Posterior cingulate gyrus (tissue), 11 donors: ENCODE measurements around the gene COBL.

ENCODE experiments used
- DNase-seq, 10 donors: peaks; one replicate each; pipeline versions ENCODE4 v3.0.0 to v3.0.0-alpha.2; 2020 to 2021; ENCODE audit warnings: mixed read lengths in 3 of 10
- intact Hi-C: fragments of 100-400 bp; cut with DNase I; formaldehyde crosslinking; loops from one replicate; pipeline ENCODE4 v1.15.1; 2023

The COBL gene

GRCh38 chr7:51160990-51161615 lies 155.5 kb downstream of the COBL start:
- intact Hi-C loops = loop anchor here (1.0 to 5.0 kb wide), 6 partner anchors 66 to 1069 kb away; partner anchors contain the start of genes GRB10 and ZPBP
- peak; percentile 53 to 96 (median 74) for DNase-seq

DNA sequence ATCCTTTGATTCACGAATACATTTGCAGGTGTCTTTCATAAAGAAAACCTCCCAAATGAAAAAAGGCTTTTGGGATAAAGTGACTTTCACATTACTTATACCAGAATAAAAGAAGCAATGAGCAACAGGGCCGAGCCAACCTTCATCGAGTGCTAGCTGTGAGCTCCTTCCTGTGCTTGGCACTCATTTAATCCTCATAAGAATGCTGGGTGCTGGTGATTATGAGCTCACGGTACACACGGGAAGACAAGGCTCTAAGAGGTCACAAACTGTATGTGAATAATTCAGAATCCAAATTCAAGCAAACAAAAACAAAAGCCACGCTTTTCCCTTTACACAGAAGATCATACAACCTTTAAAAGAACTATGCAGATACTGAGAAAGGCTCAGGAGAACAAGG lies 156.2 kb downstream of the COBL start:
- intact Hi-C loops = loop anchor here (2.0 to 5.0 kb wide), 5 partner anchors 67 to 1068 kb away; partner anchors contain the start of genes GRB10 and ZPBP
- no peak for DNase-seq

- no peak for DNase-seq
- intact Hi-C loops = loop anchor here (10.0 kb wide), 1 partner anchor 474 kb away; no protein-coding TSS in a partner anchor
Observed at GRCh38 chr7:51158742-51159445, 157.7 kb downstream of the COBL start.

DNA sequence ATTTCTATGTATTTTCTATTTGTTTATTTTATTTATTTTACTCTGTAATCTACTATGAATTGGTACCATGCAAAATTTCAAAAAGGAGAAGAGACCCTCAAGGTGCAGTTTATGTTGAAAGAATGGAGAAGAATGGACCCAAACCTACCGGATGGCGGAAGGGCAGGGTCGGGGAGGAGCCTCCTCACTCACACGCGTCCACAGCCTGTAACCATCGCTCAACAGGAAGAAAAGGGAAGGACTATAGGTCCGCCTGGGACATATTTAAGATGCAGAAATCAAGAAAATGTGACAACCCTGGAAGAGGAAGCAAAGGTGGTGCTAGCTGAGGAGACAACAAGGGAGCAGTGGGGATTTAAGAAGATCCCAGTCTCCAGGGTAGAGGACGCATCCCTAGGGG lies 158.4 kb downstream of the COBL start:
- no peak for DNase-seq
- intact Hi-C loops = loop anchor here (10.0 kb wide), 1 partner anchor 473 kb away; no protein-coding TSS in a partner anchor

DNA sequence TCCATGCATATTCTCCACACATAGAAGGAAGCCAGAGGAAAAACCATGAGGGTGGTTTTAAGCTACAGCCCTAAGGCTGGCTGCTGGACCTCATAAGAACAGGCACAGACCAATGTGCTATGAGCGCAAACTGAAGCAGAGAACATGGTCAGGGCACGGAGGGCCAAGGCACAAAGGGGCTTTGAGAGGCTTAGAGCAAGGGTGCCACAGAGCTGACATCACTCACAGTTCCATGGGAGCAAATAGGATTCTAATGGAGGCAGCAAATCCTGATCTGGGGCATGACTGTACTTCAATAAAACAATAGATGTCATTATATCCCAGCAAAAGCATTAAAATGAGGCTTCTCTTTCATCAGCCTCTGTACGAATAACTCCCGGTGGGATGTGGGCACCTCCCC lies 162.4 kb downstream of the COBL start:
- intact Hi-C loops = loop anchor here (10.0 kb wide), 1 partner anchor 469 kb away; no protein-coding TSS in a partner anchor

GRCh38 chr7:51152706-51153200 lies 163.9 kb downstream of the COBL start:
- intact Hi-C loops = loop anchor here (10.0 kb wide), 1 partner anchor 468 kb away; no protein-coding TSS in a partner anchor
- no peak for DNase-seq

More for the DNA sequence above, 162.4 kb downstream of the COBL start:
- peak in 8 of 10 donors; percentile 50 to 96 (median 68) for DNase-seq

- intact Hi-C loops = loop anchor here (10.0 kb wide), 1 partner anchor 467 kb away; no protein-coding TSS in a partner anchor
Observed at GRCh38 chr7:51151455-51151854, 165.2 kb downstream of the COBL start.

GRCh38 chr7:51150193-51150592 lies 166.4 kb downstream of the COBL start:
- intact Hi-C loops = loop anchor here (10.0 kb wide), 1 partner anchor 465 kb away; no protein-coding TSS in a partner anchor
- no peak for DNase-seq

More at GRCh38 chr7:51151455-51151854, 165.2 kb downstream of the COBL start:
- no peak for DNase-seq

DNA sequence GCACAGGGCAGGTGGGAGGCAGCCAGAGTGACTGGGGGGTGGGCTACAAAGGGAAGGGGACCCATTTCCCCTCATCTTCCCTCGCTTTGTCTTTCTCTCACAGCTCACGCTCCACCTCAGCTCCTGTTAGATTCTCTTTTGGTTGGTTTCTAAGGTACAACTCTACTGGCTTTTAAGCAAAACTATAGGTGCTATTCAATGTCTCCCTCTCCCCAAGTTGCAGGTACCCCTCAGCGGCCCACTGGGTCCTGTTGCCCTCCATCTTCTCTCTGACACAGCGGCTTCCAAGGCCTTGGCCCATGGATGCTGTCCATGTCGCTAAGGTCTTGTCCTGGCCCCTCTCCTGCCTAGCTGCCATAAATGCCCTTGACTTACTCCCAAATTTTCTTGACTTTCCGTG lies 168.4 kb downstream of the COBL start:
- intact Hi-C loops = no loop called here
- DNase-seq = peak in 1 of 10 donors; percentile 59

GRCh38 chr7:51146816-51147586 lies 169.6 kb downstream of the COBL start:
- peak in 1 of 10 donors; percentile 52 for DNase-seq
- intact Hi-C loops = no loop called here

GRCh38 chr7:51144178-51144577 lies 172.4 kb downstream of the COBL start:
- intact Hi-C loops = loop anchor here (5.0 kb wide), 1 partner anchor 77 kb away; no protein-coding TSS in a partner anchor
- no peak for DNase-seq

GRCh38 chr7:51142741-51143385 lies 173.7 kb downstream of the COBL start:
- intact Hi-C loops = loop anchor here (5.0 kb wide), 1 partner anchor 76 kb away; no protein-coding TSS in a partner anchor
- no peak for DNase-seq

DNA sequence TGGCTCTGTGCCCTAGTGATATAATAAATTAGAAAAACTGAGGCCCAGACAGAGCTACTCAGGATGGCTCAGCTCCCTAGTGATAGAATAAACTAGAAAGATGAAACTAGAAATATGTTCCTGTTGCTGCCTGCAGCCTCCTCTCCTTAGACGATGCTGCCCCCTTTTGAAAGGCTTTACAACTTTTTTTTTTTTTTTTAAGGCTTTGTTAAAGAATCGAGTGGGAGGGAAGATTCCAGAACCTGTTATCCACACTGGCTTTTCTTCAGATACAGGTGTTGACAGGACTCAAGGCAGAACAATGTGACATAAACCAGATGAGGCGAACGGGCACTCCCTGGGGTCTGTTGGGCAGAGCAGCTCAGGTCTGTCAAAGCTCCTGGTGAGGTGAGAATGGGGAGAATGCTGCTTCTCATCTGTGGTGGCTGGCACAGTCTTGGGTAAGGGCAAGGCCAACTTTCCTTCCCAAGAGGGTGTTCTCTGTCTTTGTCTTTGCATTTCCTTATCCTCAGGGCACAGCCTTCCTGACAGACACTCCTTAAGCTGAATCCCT lies 175.1 kb downstream of the COBL start:
- intact Hi-C loops = loop anchor here (5.0 kb wide), 1 partner anchor 74 kb away; no protein-coding TSS in a partner anchor
- DNase-seq = no peak

GRCh38 chr7:51140199-51141164 lies 176.1 kb downstream of the COBL start:
- intact Hi-C loops = loop anchor here (5.0 kb wide), 1 partner anchor 73 kb away; no protein-coding TSS in a partner anchor
- DNase-seq = no peak

DNA sequence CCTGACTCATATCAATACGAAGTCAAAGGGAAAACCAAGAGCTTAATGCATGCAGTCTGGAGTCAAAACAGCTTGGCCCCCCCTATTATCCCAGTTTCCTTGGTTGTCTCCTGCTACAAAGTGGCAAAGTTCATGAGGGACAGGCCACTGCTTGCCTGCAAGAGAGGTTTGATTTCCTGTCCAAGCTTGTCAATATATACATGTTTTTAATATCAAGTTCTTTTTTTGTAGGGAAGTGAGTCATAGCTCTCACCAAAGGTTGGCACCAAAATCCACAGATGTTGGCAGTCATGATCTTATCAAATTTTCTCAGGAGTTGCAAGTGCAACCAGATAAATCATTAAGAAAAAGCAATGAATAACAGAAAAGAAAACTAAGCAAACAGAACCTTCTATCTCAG lies 176.8 kb downstream of the COBL start:
- no peak for DNase-seq
- intact Hi-C loops = loop anchor here (5.0 kb wide), 1 partner anchor 72 kb away; no protein-coding TSS in a partner anchor

DNA sequence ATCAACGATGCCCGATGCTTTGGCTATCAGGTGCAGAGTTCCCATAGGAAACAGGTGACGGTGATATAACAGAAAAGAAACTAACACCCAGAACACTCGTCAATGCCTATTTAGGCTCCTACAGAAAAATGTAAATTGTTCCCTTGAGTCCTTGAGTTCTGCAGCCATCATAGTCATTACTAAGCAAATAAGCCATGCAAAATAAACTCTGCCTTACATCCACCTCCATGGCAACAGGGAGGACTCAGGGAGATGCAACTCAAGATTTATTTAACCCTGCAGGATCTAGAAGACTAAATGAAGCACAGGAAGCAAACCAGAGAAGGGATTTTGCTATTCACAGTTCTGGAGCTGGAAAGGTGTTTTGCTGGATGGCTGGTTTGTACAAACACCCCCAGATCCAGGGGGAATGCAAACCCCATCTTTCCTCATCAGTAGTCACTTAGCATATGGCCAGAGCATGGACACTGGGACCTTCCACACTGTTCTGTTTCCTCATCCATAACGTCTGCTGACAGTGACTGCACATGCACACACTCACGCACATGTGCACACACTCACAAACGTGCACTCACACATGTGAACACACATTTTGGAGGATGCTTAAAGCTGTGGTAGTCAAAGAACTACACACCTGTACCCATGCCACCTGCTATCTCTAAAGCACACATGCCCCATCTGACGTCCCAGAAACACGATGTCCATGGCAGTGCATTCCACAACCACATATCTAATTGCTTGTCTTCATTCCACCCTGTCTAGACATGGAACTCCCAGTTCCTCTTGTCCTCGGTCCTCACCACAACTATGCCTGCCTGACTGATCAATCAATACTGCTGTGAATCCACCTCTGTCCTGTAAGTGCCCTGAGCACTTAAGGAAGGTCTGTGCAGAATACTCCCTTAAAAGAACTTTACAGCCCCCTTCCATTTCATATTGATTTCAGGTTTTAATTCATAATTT lies 178.2 kb downstream of the COBL start:
- intact Hi-C loops = no loop called here
- DNase-seq = no peak

DNA sequence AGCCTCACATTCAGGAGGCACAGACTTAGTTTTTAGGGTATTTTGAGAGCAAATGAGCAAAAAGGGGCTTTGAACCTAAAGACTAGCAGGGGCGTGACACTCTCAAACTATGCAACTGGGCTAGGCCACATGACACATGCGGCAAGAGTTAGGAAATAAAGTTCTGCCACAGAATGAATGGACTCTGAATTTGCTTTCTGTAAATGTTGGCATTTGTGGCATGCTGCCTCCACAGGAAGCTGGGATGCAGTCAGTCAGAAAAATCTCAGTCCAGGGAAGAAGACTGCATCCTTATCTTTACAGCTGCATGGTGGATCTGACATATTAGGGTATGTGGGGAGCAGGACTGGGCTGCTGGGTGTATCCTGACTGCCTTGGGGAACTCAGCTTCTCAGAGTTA lies 181.0 kb downstream of the COBL start:
- no peak for DNase-seq
- intact Hi-C loops = no loop called here
